ENCODE measurements around the gene FCAMR.

The FCAMR gene

DNA sequence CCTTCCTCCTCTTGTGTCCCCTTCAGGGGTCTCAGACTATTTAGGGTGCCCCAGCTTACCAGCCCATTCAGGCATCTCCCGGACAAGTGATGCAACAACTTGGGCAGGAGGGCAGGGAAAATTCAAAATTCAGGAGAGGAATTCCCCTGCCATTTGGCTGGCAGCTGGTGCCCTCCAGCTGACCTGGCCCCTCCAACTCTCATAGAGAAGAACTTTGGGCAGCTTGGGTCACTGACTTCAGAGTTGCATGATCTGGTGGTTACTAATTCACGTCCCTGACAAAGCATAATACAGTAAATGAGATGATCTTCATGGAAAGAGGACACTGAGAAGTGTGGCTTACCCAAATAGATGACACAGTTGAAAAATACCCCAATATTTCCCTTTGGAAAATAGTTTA is at the start of gene FCAMR:
Gene FCAMR, minus strand, starts transcription at position 15 of the 400 bp plus-strand sequence. CDS start 335 bp downstream, outside the sequence.
- DNase-seq, result no peak

DNA sequence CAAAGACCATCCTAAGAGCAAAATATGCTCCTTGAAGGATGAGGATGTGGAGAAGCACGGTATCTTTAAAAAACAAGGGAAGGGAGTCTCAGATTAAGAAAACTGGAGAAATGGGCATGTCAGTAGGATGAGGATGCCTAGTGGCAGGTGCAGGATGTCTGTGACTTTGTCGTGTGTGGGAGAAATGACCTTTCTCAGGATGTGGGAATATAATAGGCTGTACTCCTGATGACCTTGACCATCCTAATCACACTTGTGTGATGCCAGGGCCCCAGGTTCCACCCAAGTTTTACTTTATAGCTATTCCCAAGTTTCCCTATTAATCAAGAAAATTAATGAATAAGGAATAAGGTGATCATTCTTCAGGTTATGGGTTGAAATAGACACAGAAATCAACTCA is 49.4 kb upstream of the FCAMR start:
- DNase-seq, result no peak

- no peak for DNase-seq
These were observed 48.9 kb upstream of the FCAMR start for GRCh38 chr1:207019161-207019560.

GRCh38 chr1:207018707-207019106 is 48.4 kb upstream of the FCAMR start:
- DNase-seq, result no peak

- no peak for DNase-seq
These were observed 47.6 kb upstream of the FCAMR start for GRCh38 chr1:207017615-207018559.

GRCh38 chr1:207015791-207016190 is 45.5 kb upstream of the FCAMR start:
- no peak for DNase-seq

GRCh38 chr1:207014728-207015127 is 44.5 kb upstream of the FCAMR start:
- no peak for DNase-seq

GRCh38 chr1:207013321-207014085 is 43.2 kb upstream of the FCAMR start:
- DNase-seq, result no peak

DNA sequence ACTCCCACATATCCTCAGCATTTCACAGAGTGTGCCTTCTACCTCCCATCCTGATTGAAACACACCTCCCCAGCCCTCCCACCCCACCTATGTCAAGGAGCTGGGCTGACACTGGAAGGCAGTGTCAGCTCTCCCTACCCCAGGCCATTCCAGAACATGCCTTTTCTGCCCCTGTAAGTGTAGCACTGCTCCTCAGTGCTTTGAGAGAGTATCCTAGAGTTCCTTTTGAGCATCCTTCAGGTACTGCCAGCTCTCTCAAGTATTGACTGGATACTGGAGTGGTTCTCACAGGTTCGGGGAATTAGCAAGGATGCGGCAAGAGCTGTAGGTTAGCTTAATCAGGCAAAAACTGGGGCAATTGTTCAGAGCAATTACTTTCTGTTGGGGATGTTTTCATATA is 40.5 kb upstream of the FCAMR start:
- DNase-seq, result no peak

- DNase-seq, result no peak
These were observed 39.7 kb upstream of the FCAMR start for GRCh38 chr1:207009945-207010344.

GRCh38 chr1:207009182-207009850 is 39.1 kb upstream of the FCAMR start:
- DNase-seq, result no peak

GRCh38 chr1:207007352-207008033 is 37.2 kb upstream of the FCAMR start:
- no peak for DNase-seq

- DNase-seq, result no peak
These were observed 36.7 kb upstream of the FCAMR start for GRCh38 chr1:207006914-207007313.

DNA sequence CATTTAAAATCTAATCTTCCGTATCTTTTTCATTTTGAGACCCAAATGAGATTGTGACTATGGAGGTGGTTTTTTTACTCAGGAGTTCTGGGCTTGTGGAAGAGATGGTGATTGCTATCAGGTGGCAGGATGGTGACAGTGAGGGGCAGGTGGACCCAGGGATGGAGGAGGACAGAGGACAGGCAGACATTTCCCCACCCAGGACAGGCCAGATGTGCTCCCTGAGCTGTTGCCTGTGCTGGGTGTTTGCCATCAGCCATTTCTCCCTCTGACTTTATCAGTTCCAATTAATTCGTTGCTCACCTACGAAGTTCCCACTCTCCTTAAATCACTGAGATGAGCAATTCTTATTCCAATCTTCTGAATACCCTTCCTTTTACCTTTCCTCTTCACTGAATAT is 35.8 kb upstream of the FCAMR start:
- DNase-seq, result no peak

DNA sequence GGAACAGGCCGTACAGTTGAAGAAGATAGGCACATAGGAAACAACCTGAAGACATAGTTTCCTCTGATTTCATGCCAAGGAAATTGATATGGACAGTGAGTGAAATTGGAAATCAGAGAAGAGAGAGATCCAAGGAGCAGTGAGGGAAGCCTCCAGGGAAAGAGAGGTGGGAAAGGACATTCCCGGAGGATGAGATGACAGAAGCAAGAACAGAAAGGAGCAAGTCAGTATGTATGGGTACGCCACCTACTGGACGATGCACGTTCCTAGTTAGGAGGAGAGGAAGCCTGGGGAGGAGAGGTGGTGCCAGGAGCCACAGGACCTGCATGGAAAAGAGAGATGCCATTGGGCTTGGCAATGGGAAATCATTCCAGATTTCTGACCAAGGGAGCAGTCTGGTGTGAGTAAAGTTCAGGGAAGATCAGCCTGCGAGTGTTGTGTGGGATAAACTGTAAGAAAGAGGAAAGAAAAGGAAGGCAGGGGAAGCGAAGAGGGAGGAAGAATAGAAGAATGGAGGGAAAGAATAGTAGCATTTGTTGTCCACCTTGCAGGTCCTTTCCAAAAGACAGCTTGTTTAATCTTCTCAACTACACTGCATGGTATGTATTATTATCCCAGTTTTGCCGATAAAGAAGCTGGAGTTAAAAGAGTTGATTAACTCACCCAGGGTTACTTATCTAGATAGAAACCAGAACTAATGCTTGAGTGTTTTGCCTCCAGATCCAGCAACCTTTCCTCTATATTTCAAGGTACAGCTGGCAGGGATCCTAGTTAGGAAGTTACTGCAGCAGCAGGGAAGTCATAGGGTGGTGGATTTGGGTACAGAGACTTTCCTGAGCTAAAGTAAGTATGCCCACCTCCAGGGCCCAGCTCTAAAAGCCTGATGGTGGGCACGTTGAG is 34.9 kb upstream of the FCAMR start:
- DNase-seq, result peak; percentile 33

DNA sequence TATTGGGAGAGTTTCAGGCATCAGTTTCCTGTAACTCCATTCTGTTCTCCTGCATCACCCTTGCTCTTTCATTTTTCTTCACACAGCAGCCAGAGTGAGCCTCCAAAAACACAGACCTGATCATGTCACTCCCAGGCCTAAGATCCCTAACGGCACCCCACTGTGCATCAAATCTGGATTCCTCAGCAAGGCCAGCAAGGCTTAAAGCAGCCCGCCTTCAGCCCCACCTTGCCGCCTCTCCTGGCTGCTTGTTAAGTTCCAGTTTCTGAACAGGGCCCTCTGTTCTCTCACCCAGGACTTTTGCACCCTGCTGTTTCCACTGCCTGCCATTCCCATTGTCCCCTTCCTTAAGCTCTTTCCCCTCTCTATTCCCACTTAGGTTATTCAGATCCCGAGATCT is 33.0 kb upstream of the FCAMR start:
- DNase-seq, result no peak

- no peak for DNase-seq
These were observed 32.5 kb upstream of the FCAMR start for GRCh38 chr1:207002724-207003146.

DNA sequence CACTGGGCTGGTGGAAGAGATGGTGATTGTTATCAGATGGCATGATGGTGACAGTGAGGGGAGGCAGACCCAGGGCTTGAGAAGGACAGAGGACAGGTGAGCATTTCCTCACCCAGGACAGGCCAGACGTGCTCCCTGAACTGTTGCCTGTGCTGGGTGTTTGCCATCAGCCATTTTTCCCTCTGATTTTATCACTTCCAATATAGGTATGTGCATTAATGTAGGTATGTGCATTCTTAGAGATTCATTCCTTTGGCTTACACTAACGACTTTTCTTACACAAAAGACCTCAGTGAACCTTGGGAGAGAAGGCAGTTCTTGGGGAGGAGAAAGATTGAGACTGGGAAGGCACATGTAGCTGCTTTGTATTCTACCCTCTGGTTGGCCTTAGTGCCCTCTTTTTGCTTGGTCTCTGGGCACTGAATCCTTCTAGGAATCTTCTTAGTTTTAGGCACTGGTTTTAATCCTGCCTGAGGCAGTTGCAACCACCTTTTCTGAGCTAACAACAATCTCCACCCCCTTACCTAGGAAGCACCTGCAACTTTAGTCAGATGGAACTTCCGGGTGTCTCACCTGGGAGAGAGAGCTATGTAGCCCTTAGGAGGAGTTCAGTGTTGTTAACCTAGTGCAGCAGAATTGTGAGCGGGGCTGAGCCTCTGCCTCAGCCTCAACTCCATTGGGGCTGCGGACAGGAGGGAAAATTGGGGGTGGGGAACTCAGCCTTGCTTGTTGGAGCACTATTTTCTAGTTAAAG is 31.4 kb upstream of the FCAMR start:
- no peak for DNase-seq

DNA sequence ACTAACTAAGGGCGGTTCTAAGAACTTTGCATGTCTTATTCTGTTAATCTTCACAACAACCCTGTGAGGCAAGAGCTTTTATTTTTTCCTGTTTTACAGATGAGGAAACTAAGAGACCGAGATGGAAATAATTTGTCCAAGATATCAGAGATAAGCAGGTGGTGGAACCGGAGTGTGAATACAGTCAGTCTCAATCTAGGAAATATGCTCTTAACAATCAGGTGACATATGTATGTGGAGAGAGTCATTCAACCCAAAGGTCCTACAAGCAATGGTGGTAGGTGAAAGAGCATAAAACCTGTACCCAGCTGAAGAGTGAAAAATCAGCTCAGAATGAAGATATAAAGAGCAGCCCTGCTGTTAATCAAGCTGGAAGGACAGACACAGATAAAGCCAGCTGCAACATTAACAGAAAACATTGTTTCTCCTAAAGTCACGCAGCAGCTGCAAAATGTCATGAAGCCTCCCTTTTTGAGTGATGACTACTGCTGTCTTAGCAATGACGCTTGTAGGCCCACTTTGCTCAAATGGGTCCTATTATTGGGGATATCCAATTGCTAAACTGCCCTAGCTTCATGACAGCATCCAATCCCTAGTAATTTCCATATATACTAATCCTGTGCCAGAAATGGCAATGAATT is 30.5 kb upstream of the FCAMR start:
- DNase-seq, result no peak

DNA sequence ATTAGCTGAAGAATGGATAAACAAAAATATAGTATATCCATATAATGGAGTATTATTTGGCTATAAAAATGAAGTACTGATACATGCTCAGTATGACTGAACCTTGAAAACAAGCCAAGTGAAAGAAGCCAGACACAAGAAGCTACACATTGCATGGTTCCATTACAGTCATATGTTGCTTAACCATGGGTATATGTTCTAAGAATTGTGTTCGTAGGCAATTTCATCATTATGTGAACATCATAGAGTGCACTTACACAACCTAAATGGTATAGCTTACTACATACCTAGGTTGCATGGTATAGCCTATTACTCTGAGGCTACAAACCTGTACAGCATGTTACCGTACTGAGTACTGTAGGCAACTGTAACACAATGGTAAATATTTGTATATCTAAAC is 28.6 kb upstream of the FCAMR start:
- no peak for DNase-seq
